Stimulated activated CD8-positive, alpha-beta memory T cell treated with anti-CD3 and anti-CD28 coated beads, Interleukin-12 subunit alpha, Interleukin-12 subunit beta, amount 100 ng/mL, for 24 hours (primary cell): ENCODE measurements around the gene NDUFA11.

Source experiments
- DNase-seq: peaks from one replicate; pipeline ENCODE4 v3.0.0-alpha.2; 2020; ENCODE audit errors: extremely low read depth

NDUFA11 gene

DNA sequence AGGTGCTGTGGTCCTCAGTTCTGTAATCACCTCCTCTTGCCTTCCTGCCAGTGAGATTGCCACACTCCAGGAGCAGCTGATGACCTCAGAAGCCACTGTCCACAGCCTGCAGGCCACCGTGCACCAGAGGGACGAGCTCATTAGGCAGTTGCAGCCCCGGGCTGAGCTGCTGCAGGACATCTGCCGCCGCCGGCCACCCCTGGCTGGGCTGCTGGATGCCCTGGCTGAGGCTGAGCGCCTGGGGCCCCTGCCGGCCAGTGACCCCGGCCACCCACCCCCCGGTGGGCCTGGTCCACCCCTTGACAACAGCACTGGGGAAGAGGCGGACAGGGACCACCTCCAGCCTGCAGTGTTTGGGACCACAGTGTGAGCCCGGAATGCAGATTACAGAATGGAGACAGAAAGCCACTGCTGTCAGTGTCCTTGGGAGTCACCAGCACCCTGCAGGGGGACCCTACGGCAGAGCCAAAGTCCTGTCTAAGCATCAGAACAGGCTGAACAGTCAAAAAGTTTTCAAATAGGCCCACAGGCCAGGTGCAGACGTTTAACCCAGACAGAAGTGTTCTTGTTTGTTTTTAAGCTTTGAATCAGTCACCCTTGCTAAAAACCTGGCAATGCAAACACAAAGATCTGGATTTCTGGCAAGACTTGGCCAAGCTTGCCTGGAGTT, 5.3 kb upstream of the NDUFA11 start:
- no peak for DNase-seq

GRCh38 chr19:5907241-5907640, 3.7 kb upstream of the NDUFA11 start:
- DNase-seq: no peak

DNA sequence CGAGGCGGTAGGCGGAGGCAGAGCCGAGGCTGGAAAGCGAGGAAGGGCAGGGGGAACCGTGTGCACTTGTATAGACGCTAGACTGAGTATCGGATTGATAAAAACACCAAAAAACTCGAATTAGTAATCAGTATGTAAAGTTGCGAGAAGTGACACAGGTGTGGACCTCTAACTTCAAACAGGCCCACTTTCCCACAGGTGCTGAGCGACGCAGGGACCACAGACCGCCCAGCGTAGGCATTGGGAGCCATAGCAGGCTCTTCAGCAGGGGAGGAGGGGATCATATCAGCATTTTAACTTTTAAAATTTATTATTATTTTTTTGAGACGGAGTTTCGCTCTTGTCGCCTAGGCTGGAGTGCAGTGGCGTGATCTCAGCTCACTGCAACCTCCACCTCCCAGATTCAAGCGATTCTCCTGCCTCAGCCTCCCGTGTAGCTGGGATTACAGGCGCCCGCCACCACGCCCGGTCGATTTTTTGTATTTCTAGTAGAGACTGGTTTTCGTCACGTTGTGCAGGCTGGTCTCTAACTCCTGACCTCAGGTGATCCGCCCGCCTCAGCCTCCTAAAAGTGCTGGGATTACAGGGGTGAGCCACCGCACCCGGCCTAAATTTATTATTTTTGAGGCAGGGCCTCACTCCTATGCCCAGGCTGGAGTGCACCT, 1.7 kb upstream of the NDUFA11 start:
- no peak for DNase-seq

DNA sequence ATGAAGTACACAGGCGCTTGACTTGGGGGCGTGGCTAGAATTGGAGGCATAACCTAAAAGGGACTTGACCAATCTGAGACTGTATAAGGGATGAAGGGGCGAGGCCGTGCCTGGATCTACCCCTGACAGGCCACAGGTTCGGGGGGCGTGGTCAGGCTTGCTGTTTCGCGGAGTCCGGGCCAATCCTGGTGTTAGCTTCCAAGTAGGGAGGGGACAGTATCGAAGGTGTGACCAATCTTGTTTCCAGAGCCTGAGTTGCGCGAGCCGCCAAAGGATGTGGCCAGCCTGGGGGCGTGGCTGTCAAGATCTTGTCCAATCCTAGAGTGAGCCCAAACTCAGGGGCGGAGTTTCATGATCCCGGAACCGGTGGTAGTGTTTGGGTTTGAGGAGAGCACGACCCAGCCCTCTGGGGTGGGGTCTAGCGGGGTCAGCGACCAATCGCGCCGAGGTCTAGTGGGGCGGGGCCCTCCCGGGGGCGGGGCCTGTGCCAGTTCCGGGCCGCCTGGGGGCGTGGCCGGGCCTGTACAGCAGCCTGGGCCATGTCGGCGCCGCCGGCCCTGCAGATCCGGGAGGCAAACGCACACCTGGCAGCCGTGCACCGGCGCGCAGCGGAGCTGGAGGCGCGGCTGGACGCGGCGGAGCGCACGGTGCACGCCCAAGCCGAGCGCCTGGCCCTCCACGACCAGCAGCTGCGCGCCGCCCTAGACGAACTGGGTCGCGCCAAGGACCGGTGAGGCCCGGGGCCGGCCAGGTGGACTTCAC, 943 bp upstream of the NDUFA11 start, which contains the start of gene VMAC:
Gene VMAC (plus strand): TSS at position 521 of the 762 bp plus-strand sequence. CDS start 19 bp downstream, at position 540.
- DNase-seq: peak; percentile 100

- DNase-seq: no peak
Observed at GRCh38 chr19:5903056-5903623, 450 bp downstream of the NDUFA11 start.

DNA sequence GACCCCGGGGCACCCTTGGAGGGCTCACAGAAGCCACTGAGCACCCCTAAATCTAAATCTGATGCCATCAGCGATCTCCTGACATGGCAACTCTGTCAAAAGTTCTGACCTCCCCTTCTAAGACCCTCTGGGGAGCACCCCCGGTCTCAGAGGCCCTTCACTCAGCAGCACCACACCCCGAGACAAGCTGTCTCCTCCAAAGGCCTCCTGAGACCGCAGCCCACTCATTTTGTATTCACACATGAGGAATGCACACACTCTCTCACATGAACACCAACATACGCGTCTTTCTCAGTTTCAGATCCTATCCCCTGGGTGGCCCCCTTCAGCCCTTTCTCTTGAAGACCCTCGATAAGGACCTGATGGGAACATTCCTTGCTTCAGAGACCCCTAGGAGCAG, 2.6 kb downstream of the NDUFA11 start:
- DNase-seq: no peak

DNA sequence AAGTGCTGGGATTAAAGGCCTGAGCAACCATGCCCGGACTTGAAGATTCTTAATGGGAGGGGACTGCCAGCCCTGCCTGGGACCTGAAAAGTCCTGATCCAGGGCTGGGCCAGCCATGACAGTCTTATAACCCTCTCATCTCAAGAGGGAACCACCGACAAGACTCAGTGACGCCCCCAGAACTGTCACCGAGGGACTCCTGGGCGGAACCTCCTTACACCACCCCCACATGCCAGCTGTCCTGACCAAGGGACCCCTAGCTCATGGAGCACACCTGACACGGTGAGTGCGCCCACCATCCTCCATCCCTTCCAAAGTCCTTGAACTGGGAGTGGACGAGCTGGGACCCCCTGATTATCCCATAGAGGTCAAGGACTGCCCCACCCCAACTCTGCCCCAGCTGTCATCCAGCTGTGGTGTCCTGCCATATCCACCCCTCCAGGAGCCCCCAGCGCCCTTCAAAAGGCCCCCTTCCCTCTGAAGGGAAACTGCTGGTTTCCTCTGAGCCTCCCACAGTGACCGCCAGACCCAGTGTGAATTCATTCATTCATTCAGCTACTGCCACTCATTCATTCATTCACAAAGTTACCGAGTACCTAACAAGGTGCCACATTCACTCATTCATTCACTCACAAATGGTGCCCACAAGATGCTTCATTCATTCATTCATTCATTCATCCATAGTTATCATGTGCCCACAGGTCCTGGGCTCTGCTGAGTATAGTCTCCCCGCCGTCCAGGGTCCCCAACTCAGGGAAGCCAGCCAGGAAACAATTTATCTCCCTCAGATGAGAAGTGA, 3.7 kb downstream of the NDUFA11 start:
- DNase-seq: no peak

DNA sequence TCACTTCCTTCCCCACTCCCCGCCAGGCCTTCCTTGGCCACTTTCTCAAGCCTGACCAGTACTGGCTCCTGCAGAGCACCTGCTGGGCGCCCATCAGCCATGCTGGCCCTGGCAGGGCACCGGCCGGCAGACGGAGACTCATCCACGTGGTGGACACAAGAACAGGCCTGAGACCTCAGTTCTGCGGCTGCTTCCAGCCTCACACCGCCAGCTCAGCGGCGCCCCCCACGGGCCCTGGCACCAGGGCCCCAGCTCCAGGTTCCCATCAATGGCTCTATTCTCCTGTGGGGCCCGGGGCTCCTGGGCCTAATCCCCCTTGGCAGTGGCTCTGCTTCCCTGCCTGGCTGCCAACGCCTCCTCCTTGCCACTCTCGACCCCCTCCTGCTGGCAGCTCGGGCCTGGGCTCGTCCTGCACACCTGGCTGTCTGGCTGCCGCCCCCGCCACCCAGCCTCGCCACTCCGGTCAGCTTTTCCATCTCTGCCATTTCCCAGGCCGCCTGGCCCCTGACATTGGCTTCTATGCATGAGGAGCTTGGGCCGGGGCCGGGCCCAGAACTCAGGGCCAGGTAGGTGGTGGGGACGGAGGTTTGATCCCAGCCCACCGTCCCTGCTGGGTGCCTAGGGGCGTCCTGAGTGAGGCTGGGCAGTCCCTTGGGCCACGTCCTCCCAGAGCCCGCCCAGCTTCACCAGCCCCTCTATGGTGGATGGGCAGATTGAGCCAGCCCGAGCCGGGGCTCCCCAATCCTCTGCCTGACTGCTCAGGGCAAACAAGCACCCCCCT, 6.2 kb downstream of the NDUFA11 start:
- no peak for DNase-seq

DNA sequence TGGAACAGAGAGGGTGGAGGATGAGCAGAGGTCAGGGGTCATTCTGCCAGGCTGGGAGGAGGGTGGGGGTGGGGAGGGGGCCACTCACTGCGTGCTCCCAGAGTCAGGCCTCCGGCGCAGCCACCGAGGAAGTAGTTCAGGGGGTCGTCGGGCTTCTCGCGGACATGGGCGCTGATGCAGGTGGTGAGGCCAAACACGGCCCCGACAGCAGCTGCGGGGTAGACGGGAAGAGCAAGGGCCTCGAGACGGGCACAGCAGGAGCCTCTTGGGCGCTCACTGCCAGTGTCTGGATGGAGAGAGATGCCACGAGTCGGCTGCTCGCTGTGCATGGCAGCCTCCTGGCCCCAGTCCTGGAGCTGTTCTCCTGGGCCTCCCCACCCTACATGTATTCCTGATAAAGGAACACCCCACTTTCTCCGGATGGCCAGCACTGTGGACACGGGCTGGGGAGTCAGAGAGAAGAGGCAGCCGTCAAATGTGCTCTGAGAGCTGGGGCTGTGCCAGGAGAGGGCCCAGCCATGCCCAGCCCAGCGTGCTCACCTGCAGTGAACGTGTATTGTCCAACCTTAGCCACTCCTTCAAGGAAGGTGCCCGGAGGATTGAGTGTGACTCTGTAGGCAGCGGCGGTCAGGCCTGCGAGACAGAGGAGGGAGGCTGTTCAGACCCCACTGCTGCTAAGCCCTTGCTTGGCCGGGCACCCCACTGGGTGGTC, 7.1 kb downstream of the NDUFA11 start:
- no peak for DNase-seq

GRCh38 chr19:5895890-5896289, 7.7 kb downstream of the NDUFA11 start:
- no peak for DNase-seq

DNA sequence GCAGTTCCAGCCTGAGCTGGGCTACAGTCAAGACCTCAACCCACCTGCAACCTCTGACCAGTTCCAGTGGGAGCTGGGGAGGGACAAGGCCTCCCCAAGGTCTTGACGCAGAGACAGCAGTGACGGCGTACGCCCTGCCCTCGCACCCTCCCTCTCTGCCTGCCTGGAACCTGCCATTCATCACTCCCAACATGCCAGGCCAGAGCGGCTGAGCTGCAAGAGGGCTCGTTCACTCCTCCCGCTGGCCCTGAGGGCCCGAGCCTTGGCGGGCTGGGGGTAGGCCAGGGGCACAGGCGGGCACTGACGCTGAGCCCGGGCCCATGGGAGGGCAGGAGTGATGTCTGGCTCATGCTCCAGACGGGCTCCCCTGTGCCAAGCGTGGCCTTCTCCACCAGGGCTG, 8.2 kb downstream of the NDUFA11 start:
- DNase-seq: no peak

GRCh38 chr19:5894704-5895349, 8.8 kb downstream of the NDUFA11 start:
- no peak for DNase-seq

DNA sequence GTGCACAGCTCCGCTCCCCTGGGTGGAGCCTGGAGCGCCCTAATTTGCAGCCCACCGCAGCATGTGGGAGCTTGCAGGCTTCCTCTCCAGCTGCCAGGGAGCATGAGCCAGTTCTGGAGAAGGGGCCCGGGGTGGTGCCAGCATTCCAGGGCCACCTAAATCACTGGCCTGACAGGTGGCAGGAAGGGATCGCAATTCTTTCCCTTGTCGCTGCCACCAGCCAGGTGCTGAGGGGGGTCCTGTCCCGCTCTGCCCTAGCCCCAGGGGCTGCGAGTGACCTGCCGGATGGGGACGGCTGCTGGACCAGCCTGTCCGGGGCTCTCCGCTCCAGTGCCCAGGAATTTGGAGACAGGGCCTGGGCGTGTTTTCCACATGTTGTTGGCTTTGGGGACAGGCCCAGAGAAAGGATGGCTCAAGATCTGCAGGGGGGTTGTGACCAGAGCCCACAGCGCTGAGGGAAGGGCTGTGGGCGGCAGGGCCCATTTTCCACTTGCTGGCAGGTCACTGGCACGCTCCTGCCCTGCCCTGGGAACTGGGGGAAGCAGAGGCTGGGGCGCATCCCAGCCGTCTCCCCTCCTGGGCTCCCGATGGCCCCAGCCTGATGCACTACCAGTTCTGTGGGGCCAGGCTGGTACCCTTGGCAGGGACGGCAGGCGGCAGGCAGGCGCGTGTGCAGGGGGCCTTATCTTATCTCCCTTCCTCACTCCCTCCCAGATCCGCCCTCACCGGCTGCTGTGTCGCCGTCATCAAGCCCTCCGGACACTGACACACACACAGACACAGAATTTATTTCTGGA, 9.5 kb downstream of the NDUFA11 start:
- DNase-seq: no peak

- no peak for DNase-seq
Observed at GRCh38 chr19:5893296-5893903, 10.2 kb downstream of the NDUFA11 start.

DNA sequence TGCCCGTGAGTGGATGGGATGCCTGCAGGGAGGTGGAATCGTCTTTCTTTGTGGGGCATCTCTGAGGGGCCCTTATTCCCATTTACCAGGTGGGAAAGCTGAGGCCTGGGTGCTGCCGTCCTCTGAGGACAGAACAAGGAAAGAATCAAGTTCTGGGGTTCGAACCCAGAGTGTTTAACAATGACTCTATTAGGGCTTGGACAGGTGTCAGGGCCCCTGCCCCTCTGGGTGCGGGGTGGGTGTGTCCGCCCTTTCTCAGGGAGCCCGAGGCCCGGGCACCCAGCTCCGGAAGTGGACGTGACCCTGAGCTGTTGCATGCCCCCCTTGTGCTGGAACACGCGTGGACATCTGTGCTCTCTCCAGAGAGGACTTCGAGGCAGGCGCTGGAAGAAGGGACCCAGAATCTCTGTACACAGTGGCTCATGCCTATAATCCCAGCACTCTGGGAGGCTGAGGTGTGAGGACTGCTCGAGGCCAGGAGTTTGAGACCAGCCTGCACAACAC, 10.8 kb downstream of the NDUFA11 start:
- no peak for DNase-seq

- no peak for DNase-seq
Observed at GRCh38 chr19:5891938-5892771, 11.4 kb downstream of the NDUFA11 start.

GRCh38 chr19:5891572-5891937, 12.0 kb downstream of the NDUFA11 start:
- DNase-seq: no peak
